ENCODE data around the gene CYP19A1. TPM values are rescaled to one million over a fixed set of nuclear protein-coding genes. Genes with fewer than 3 reads are reported as not detected.

The CYP19A1 gene
- total and polyA plus RNA-seq, 2 of the 8 experiments (the other 6 are each of a cell fraction or from before 2014, with no cell fraction given), result not detected

DNA sequence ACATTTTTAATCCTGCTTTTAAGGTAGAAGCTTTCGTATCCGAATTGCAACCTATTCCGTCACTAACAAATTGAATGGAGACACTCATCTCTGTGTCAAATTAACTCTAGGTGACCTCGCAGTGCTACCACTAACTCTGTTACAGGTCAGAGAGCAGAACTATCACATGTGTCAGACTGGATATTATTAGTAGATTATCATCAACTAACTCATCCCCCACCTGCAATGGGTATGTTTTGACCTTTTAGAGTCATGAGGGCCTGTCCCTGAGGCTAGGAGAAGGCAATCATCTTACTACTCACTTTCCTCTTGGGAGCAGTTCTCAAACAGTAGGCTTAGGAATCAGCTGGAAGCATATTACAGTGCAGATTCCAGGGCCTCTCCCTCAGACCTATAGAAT lies 5.1 kb upstream of the CYP19A1 start:
- peaks cover 14 to 44% (median 33%) of the 10 kb centered on the region in 4 experiments for H3K27me3 ChIP-seq (replicated peaks in 1 of 4; ENCODE audit: control insufficient read depth in 3 of 4, extremely low read depth in 1 of 4, insufficient read depth in 3 of 4, low read length in 3 of 4)
- H2BK5ac ChIP-seq (ENCODE audit: low read depth, low read length), result no peak overlapping the region
- H2AFZ ChIP-seq (ENCODE audit: low read length), result no peak overlapping the region
- no peak overlapping the region for H3K9ac ChIP-seq (replicated peaks in 1 of 4; ENCODE audit: extremely low read depth in 1 of 4, low read depth in 3 of 4, low read length in 3 of 4)
- H4K91ac ChIP-seq (replicated peaks; ENCODE audit: insufficient read length, low read length), result no peak overlapping the region
- no peak overlapping the region for H3K18ac ChIP-seq (ENCODE audit: extremely low read depth, low read length)
- H3K4ac ChIP-seq (replicated peaks; ENCODE audit: insufficient read length, low read depth, low read length), result no peak overlapping the region
- WGBS, 2 experiments (ENCODE audit: extremely low coverage in 1 of 2, insufficient coverage in 1 of 2, insufficient read length in 1 of 2, insufficient replicate concordance in 2 of 2, low coverage in 1 of 2, low lambda C conversion rate in 2 of 2, missing lambda C conversion rate in 1 of 2), result 78% methylated on average over 4 of the region's 4 CpGs; no CpG with 5 or more reads in 1 of the 2 experiments
- H3K27ac ChIP-seq (ENCODE audit: low read depth, low read length), result no peak overlapping the region
- H2BK15ac ChIP-seq (ENCODE audit: low read length), result no peak overlapping the region
- ChIA-PET POLR2A (ENCODE audit: partially characterized antibody) (interaction anchor here (1.6 kb wide), 1 partner anchor 9 kb away, joined by 4 read pairs; no protein-coding TSS in a partner anchor), CTCF (ENCODE audit: partially characterized antibody) (interaction anchor here (0.9 to 1.5 kb wide), 7 partner anchors 10 to 181 kb away, joined by 3 to 6 read pairs (median 4); no protein-coding TSS in a partner anchor)
- H3K4me1 ChIP-seq (replicated peaks in 1 of 4; ENCODE audit: control insufficient read depth in 3 of 4, insufficient read depth in 4 of 4, low read length in 3 of 4), result peaks cover 0 to 6% (median 2%) of the 10 kb centered on the region in 4 experiments; a peak in 5 of 7 replicates
- no peak overlapping the region for H3K14ac ChIP-seq (ENCODE audit: insufficient read length)
- no peak overlapping the region for H2AK5ac ChIP-seq (ENCODE audit: low read depth, low read length)
- H4K8ac ChIP-seq (ENCODE audit: extremely low read depth, insufficient read depth, low read length), result no peak overlapping the region
- no peak overlapping the region for H2BK12ac ChIP-seq (ENCODE audit: low read depth, low read length)
- no peaks in the 10 kb centered on the region for H3K9me3 ChIP-seq (ENCODE audit: insufficient read depth in 2 of 2, low read depth in 1 of 2, low read length in 1 of 2)
- no peak overlapping the region for H2BK120ac ChIP-seq (replicated peaks; ENCODE audit: low read depth, low read length)
- no peaks in the 10 kb centered on the region; a peak in 1 of 8 replicates for H3K36me3 ChIP-seq (ENCODE audit: control insufficient read depth in 2 of 4, insufficient read depth in 4 of 4, low read length in 3 of 4)
- no peak overlapping the region for H4K5ac ChIP-seq (ENCODE audit: insufficient read length, low read depth, low read length)
- H3K79me1 ChIP-seq (ENCODE audit: low read depth, low read length), result no peaks in the 10 kb centered on the region
- no peak overlapping the region for H2BK20ac ChIP-seq (ENCODE audit: low read length)
- DNase-seq (ENCODE audit: low read depth in 1 of 2, low spot score in 2 of 2) (no peak), FAIRE-seq (no peak)
- no peak overlapping the region for H3K4me3 ChIP-seq (ENCODE audit: extremely low read depth in 1 of 4, insufficient read depth in 2 of 4, low read depth in 3 of 4, low read length in 4 of 4)
- H3K23me2 ChIP-seq (ENCODE audit: low read depth, low read length), result peaks cover 9% of the 10 kb centered on the region; the same call in 1 of the 2 replicates
- no peaks in the 10 kb centered on the region for H4K20me1 ChIP-seq (replicated peaks in 1 of 2; ENCODE audit: control insufficient read depth in 1 of 2, insufficient read depth in 2 of 2, low read length in 2 of 2)
- H3K4me2 ChIP-seq (ENCODE audit: insufficient read depth in 1 of 2, low read depth in 2 of 2, low read length in 2 of 2), result no peak overlapping the region
- no peak overlapping the region for H3K56ac ChIP-seq (replicated peaks; ENCODE audit: insufficient read length, low read depth, low read length)
- H3K79me2 ChIP-seq (ENCODE audit: control insufficient read depth in 1 of 2, insufficient read depth in 2 of 2, low read length in 2 of 2), result no peaks in the 10 kb centered on the region
- no peak overlapping the region for H3K23ac ChIP-seq (ENCODE audit: insufficient read length)
- no peak for TF ChIP-seq CBX8 (IDR thresholded peaks at IDR 0.05; ENCODE audit: borderline replicate concordance, low read depth, low read length)
- TF ChIP-seq NANOG (IDR thresholded peaks at IDR 0.05; ENCODE audit: insufficient read depth, low read depth, low read length, poor library complexity, severe bottlenecking), result no peak
- TF ChIP-seq JUND (IDR thresholded peaks at IDR 0.05; ENCODE audit: low read length), result no peak
- TF ChIP-seq EGR1 (IDR thresholded peaks at IDR 0.05; ENCODE audit: borderline replicate concordance, low read depth, low read length), result no peak
- no peak for TF ChIP-seq EP300 (IDR thresholded peaks at IDR 0.05; ENCODE audit: borderline replicate concordance in 1 of 2, low read depth in 2 of 2, low read length in 2 of 2)
- TF ChIP-seq PHF8 (conservative IDR thresholded peaks at IDR 0.05; ENCODE audit: low read depth, low read length), result no peak
- TF ChIP-seq SRF (IDR thresholded peaks at IDR 0.05; ENCODE audit: low read depth, low read length), result no peak
- TF ChIP-seq CEBPB (IDR thresholded peaks at IDR 0.05; ENCODE audit: low read depth, low read length), result no peak
- no peak for TF ChIP-seq KDM5A (IDR thresholded peaks at IDR 0.05; ENCODE audit: low read length)
- TF ChIP-seq MAFK (IDR thresholded peaks at IDR 0.05; ENCODE audit: low read depth, low read length), result no peak
- no peak for TF ChIP-seq KDM4A (IDR thresholded peaks at IDR 0.05; ENCODE audit: low read depth, low read length, severe bottlenecking)
- no peak for TF ChIP-seq TEAD4 (IDR thresholded peaks at IDR 0.05; ENCODE audit: low read depth, low read length)
- no peak for TF ChIP-seq RBBP5 (IDR thresholded peaks at IDR 0.05; ENCODE audit: borderline replicate concordance, low read depth, low read length)
- TF ChIP-seq, protein P1, sequence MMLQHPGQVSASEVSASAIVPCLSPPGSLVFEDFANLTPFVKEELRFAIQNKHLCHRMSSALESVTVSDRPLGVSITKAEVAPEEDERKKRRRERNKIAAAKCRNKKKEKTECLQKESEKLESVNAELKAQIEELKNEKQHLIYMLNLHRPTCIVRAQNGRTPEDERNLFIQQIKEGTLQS (IDR thresholded peaks at IDR 0.05; ENCODE audit: insufficient read depth, low read depth, low read length), result no peak
